Astrocyte of the cerebellum (primary cell): ENCODE data around the gene MTMR10.

ENCODE experiments used
- DNase-seq: peaks from one replicate; pipeline ENCODE4 v3.0.0-alpha.2; 2011; ENCODE audit warnings: low read depth
- H3K4me3 ChIP-seq: 2 replicates; pipeline ENCODE4 v1.5.1; 2011; ENCODE audit warnings: mild to moderate bottlenecking, low read depth, low read length, moderate library complexity
- in situ Hi-C: cut with HindIII; loops from 2 replicates; pipeline ENCODE4 v1.10.0; 2017; ENCODE audit warnings: low sequenced_read_pairs
- TF ChIP-seq, protein P1 (sequence below): IDR thresholded peaks from 2 replicates; pipeline ENCODE4 v1.5.1; 2012; ENCODE audit warnings: low read length, low read depth, moderate library complexity, mild to moderate bottlenecking; ENCODE audit errors: missing control alignments

The MTMR10 gene

DNA sequence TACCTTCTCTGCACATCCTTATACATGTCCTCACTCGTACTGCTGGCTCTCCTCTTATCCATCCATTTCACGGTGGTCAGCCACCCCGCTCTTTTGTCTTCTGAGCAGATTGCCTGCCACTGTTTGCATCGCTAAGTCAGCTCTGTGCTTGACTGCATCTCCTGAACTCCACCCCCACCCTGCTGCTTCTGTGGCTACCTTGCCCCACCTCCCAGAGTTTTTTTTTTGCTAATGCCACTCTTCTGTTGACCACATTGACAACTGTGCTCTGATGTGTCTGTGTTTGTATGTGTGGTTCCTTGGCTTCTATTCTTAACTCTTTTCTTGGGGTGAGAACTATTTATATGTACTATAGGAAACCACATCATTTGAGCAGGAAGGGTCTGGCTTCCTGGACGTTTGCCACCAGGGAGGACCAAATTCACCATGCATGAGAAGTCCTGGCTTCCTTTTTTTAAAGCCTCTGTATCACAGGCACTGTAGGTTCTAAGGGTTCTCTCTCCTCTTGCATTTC is 12.8 kb upstream of the MTMR10 start:
- TF ChIP-seq, protein P1, sequence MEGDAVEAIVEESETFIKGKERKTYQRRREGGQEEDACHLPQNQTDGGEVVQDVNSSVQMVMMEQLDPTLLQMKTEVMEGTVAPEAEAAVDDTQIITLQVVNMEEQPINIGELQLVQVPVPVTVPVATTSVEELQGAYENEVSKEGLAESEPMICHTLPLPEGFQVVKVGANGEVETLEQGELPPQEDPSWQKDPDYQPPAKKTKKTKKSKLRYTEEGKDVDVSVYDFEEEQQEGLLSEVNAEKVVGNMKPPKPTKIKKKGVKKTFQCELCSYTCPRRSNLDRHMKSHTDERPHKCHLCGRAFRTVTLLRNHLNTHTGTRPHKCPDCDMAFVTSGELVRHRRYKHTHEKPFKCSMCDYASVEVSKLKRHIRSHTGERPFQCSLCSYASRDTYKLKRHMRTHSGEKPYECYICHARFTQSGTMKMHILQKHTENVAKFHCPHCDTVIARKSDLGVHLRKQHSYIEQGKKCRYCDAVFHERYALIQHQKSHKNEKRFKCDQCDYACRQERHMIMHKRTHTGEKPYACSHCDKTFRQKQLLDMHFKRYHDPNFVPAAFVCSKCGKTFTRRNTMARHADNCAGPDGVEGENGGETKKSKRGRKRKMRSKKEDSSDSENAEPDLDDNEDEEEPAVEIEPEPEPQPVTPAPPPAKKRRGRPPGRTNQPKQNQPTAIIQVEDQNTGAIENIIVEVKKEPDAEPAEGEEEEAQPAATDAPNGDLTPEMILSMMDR, result no peak
- in situ Hi-C loops, result no loop called here
- DNase-seq, result peak; percentile 72
- H3K4me3 ChIP-seq, result no peak overlapping the region

DNA sequence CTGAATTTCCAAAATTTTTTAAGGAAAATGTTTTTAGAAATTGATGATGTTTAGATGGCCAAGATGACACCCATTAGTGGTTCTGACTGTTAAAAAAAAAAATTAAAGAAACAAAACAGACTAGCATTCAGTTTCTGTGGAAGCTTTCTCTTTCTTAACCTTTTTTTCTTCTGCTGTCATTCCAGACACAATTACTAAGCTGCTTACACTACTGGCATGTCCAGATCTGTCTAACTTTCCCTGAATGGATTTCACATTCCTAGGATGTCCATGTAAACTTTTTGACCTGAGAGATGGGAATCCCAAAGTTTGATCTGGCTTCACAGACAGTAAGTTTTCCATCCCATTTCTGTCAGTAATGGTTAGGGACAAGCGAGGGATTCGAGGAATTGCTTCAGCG is 10.3 kb upstream of the MTMR10 start:
- in situ Hi-C loops, result no loop called here
- no peak overlapping the region for H3K4me3 ChIP-seq
- DNase-seq, result no peak
- TF ChIP-seq, protein P1, result no peak

GRCh38 chr15:30999729-31000128 is 8.3 kb upstream of the MTMR10 start:
- TF ChIP-seq, protein P1, result no peak
- DNase-seq, result no peak
- no peak overlapping the region for H3K4me3 ChIP-seq
- in situ Hi-C loops, result no loop called here

DNA sequence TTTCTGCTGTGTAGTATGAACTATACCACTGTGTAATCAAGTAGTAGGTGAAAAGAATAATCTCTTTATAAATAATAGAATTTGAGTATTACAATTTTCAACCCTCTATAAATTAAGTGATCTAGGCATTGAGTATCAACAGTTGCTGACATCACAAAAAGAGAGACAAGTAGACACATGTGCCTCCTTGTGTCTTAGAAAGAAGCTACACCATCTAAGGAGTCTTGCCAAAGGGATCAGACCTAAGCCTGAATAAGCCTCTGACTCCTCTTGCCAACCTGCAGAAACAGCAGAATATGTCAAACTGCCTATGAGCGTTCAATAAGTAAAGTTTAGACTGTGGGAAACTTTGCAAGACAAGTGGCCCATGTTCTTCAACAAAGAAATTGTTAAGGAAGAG is 5.8 kb upstream of the MTMR10 start:
- DNase-seq, result no peak
- TF ChIP-seq, protein P1, result no peak
- no peak overlapping the region for H3K4me3 ChIP-seq
- in situ Hi-C loops, result no loop called here

- DNase-seq, result no peak
- in situ Hi-C loops, result no loop called here
- TF ChIP-seq, protein P1, result no peak
- H3K4me3 ChIP-seq, result peak overlapping the region; percentile 95
Observed at GRCh38 chr15:30992249-30992864, 929 bp upstream of the MTMR10 start.

DNA sequence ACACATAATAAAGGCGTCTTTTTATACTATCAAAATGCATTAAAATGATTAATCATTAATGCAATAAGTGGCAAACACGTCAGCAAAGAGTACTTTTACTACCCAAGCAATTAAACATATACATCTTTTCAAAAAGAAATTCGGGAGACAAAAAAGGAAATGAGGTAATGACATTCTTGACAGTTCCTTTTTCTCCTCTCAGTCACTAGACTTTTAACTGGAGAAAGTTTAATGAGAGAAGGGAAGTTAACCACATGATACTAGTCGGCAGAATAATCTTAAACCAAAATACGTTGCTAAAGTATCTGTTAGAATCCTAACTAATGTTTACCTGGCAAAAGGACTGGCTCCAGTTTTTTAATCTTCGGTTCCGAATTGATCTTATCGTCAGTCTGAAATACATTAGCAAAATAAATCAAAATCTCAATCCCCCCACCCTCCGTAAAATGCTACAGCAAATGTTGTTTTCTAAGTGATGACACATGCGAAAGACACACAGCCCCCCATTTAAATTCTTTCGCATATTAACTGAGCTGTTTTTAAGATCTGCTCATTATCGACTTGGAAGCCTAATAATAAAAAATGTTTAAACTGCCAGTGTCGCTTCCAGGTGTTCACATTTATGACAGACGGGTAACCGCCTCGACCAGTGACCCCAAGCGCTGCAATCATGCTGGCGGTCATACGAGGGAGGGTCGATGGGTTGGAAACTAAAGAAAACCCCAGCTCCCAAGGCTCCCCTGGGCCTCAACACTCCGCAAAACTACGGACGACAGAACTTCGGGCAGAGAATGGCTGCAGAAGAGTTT is 778 bp downstream of the MTMR10 start:
- in situ Hi-C loops, result no loop called here
- TF ChIP-seq, protein P1, result no peak
- peak overlapping the region; percentile 95 for H3K4me3 ChIP-seq
- DNase-seq, result no peak
